Measurements from ENCODE around the gene GPC5. TPM values are rescaled to one million over a fixed set of nuclear protein-coding genes. Genes with fewer than 3 reads are reported as not detected.

GPC5 gene
- total and polyA plus RNA-seq, 4 donors = 0.51 to 22.4 (median 2.0) TPM

- TF ChIP-seq, protein P1, sequence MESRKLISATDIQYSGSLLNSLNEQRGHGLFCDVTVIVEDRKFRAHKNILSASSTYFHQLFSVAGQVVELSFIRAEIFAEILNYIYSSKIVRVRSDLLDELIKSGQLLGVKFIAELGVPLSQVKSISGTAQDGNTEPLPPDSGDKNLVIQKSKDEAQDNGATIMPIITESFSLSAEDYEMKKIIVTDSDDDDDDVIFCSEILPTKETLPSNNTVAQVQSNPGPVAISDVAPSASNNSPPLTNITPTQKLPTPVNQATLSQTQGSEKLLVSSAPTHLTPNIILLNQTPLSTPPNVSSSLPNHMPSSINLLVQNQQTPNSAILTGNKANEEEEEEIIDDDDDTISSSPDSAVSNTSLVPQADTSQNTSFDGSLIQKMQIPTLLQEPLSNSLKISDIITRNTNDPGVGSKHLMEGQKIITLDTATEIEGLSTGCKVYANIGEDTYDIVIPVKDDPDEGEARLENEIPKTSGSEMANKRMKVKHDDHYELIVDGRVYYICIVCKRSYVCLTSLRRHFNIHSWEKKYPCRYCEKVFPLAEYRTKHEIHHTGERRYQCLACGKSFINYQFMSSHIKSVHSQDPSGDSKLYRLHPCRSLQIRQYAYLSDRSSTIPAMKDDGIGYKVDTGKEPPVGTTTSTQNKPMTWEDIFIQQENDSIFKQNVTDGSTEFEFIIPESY (IDR thresholded peaks at IDR 0.05) = no peak
- TF ChIP-seq HNF4G (IDR thresholded peaks at IDR 0.05) (no peak), FOXA2 (IDR thresholded peaks at IDR 0.05) (no peak)
These were observed 1148.8 kb downstream of the GPC5 start (continued) for GRCh38 chr13:92547266-92547665.

DNA sequence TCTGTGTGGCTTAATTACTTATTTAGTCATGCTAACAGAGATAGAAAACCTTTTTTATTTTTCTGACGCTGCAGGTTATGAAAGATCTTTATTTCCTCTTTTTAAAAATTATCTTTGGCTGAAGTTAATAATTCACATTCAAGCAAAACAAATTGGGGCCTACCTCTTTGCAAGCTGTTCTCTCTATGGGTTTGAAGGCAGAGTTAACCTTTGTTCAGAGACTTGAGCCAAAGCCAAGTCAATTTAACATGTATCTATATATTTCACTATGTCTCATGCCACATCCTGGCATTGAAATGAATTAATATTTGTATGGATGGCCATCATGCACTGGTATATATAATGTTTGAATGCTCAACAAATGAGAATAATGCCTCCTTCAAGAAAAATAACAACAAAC is 1150.9 kb downstream of the GPC5 start:
- TF ChIP-seq YY1 (IDR thresholded peaks at IDR 0.05) (no peak), FOXA2 (IDR thresholded peaks at IDR 0.05) (no peak), CTCF (IDR thresholded peaks at IDR 0.05; ENCODE audit: low read depth, low read length, missing input control) (no peak)
- TF ChIP-seq, protein P2, sequence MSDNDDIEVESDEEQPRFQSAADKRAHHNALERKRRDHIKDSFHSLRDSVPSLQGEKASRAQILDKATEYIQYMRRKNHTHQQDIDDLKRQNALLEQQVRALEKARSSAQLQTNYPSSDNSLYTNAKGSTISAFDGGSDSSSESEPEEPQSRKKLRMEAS (IDR thresholded peaks at IDR 0.05) = no peak
- no peak for DNase-seq (ENCODE audit: low spot score)
- Histone ChIP-seq H3K27ac (ENCODE audit: low read depth in 1 of 2, low read length in 2 of 2) (no peak overlapping the region), H3K4me3 (ENCODE audit: low read depth in 1 of 3, low read length in 3 of 3) (no peak overlapping the region), H3K36me3 (ENCODE audit: control insufficient read depth in 4 of 4, insufficient read depth in 3 of 4, low read depth in 1 of 4, low read length in 3 of 4) (no peaks in the 10 kb centered on the region), H3K9ac (ENCODE audit: low read depth in 1 of 2, low read length in 2 of 2) (no peak overlapping the region), H3K9me3 (ENCODE audit: control insufficient read depth in 4 of 4, low read length in 3 of 4) (no peaks in the 10 kb centered on the region), H3K27me3 (ENCODE audit: control insufficient read depth in 4 of 4, insufficient read depth in 4 of 4, low read length in 3 of 4) (no peaks in the 10 kb centered on the region), H3K4me1 (ENCODE audit: control insufficient read depth in 4 of 4, insufficient read depth in 4 of 4, low read length in 3 of 4) (no peaks in the 10 kb centered on the region)
- WGBS = 37% methylated on average over 1 of the region's 1 CpG

DNA sequence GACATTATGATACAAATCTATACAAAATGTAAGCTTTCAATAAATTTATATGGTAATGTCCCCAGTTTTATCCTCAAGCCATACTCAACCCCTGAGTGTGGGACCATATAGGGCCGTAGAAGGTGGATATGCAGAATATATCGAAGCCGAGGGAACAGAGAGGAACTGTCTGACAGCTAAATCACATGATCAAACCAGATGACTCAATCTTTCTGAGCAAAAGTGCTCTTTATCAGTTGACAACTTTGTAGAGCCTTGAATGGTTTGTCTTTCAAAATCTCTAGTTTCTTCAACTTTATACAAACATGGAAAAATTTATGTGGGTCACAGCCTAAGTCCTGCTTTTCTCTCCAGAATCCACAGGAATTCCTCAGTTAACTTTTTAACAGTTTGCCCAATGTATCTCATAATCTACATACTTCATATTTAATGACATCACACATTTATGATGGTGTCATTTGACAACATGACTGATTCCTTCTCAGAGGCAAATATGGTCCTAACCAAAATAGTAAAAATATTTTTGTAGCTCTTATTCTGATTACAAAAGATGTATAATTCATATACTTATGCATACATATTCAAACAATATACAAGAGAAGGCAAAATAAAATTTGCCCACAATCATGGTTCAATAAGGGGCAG is 1155.2 kb downstream of the GPC5 start:
- WGBS = 97% methylated on average over 3 of the region's 3 CpGs
- Histone ChIP-seq H3K36me3 (ENCODE audit: control insufficient read depth in 4 of 4, insufficient read depth in 3 of 4, low read depth in 1 of 4, low read length in 3 of 4) (no peaks in the 10 kb centered on the region), H3K27ac (ENCODE audit: low read depth in 1 of 2, low read length in 2 of 2) (no peak overlapping the region), H3K27me3 (ENCODE audit: control insufficient read depth in 4 of 4, insufficient read depth in 4 of 4, low read length in 3 of 4) (no peaks in the 10 kb centered on the region), H3K4me1 (ENCODE audit: control insufficient read depth in 4 of 4, insufficient read depth in 4 of 4, low read length in 3 of 4) (no peaks in the 10 kb centered on the region), H3K4me3 (ENCODE audit: low read depth in 1 of 3, low read length in 3 of 3) (no peak overlapping the region), H3K9me3 (ENCODE audit: control insufficient read depth in 4 of 4, low read length in 3 of 4) (no peaks in the 10 kb centered on the region), H3K9ac (ENCODE audit: low read depth in 1 of 2, low read length in 2 of 2) (no peak overlapping the region)
- no peak for DNase-seq (ENCODE audit: low spot score)
- TF ChIP-seq RAD21 (IDR thresholded peaks at IDR 0.05) = no peak
- no peak for TF ChIP-seq HNF4G (IDR thresholded peaks at IDR 0.05)
- TF ChIP-seq ATF3 (IDR thresholded peaks at IDR 0.05) = no peak
- TF ChIP-seq FOXA2 (IDR thresholded peaks at IDR 0.05) = no peak
- no peak for TF ChIP-seq HNF4A (conservative IDR thresholded peaks at IDR 0.05)
- no peak for TF ChIP-seq RXRA (IDR thresholded peaks at IDR 0.05)
- no peak for TF ChIP-seq GABPA (IDR thresholded peaks at IDR 0.05 in 1 of 2, conservative IDR thresholded peaks at IDR 0.05 in 1 of 2)
- TF ChIP-seq CTCF (IDR thresholded peaks at IDR 0.05; ENCODE audit: low read depth, low read length, missing input control) = no peak
